ENCODE data around the gene MYO1D. TPM values are rescaled to one million over a fixed set of nuclear protein-coding genes. Genes with fewer than 3 reads are reported as not detected.

The MYO1D gene
- total and polyA plus RNA-seq, 4 donors = 4.5 to 22.9 (median 13.3) TPM

DNA sequence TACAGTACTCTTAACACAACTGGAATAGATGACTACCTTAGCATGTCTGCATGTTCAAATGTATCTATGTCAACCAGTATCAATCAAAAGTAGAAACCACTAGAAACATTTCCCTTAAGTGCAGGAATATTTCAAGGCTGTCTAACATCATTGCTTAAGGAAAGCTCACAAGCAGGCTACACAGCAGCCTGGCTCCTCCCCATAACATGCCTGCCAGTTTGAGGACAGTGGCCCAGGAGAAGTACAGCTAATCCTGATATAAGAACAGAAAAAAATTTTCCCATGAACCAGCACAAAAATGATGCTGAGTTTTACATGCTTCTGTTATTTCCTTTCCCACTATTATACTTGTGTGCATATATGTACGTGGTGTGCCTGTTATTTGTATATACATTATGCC, 175.1 kb downstream of the MYO1D start:
- H3K9me3 ChIP-seq (ENCODE audit: control insufficient read depth in 4 of 4, low read length in 3 of 4) = no peaks in the 10 kb centered on the region
- H3K27me3 ChIP-seq (ENCODE audit: control insufficient read depth in 4 of 4, insufficient read depth in 4 of 4, low read length in 3 of 4) = no peaks in the 10 kb centered on the region
- no peak for DNase-seq (ENCODE audit: low spot score)
- TF ChIP-seq YY1 (IDR thresholded peaks at IDR 0.05) (no peak), RXRA (IDR thresholded peaks at IDR 0.05) (no peak), JUND (IDR thresholded peaks at IDR 0.05) (no peak), HNF4A (conservative IDR thresholded peaks at IDR 0.05) (no peak), FOXA2 (IDR thresholded peaks at IDR 0.05) (no peak), GABPA (IDR thresholded peaks at IDR 0.05 in 1 of 2, conservative IDR thresholded peaks at IDR 0.05 in 1 of 2) (no peak)
- TF ChIP-seq, protein P1, sequence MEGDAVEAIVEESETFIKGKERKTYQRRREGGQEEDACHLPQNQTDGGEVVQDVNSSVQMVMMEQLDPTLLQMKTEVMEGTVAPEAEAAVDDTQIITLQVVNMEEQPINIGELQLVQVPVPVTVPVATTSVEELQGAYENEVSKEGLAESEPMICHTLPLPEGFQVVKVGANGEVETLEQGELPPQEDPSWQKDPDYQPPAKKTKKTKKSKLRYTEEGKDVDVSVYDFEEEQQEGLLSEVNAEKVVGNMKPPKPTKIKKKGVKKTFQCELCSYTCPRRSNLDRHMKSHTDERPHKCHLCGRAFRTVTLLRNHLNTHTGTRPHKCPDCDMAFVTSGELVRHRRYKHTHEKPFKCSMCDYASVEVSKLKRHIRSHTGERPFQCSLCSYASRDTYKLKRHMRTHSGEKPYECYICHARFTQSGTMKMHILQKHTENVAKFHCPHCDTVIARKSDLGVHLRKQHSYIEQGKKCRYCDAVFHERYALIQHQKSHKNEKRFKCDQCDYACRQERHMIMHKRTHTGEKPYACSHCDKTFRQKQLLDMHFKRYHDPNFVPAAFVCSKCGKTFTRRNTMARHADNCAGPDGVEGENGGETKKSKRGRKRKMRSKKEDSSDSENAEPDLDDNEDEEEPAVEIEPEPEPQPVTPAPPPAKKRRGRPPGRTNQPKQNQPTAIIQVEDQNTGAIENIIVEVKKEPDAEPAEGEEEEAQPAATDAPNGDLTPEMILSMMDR (IDR thresholded peaks at IDR 0.05; ENCODE audit: low read depth, low read length, missing input control) = no peak
- TF ChIP-seq, protein P2, sequence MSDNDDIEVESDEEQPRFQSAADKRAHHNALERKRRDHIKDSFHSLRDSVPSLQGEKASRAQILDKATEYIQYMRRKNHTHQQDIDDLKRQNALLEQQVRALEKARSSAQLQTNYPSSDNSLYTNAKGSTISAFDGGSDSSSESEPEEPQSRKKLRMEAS (IDR thresholded peaks at IDR 0.05) = no peak
- no peak overlapping the region for H3K27ac ChIP-seq (ENCODE audit: low read depth in 1 of 2, low read length in 2 of 2)
- no peaks in the 10 kb centered on the region for H3K36me3 ChIP-seq (ENCODE audit: control insufficient read depth in 4 of 4, insufficient read depth in 3 of 4, low read depth in 1 of 4, low read length in 3 of 4)
- H3K4me3 ChIP-seq (ENCODE audit: low read depth in 1 of 3, low read length in 3 of 3) = no peak overlapping the region
- no peaks in the 10 kb centered on the region for H3K4me1 ChIP-seq (ENCODE audit: control insufficient read depth in 4 of 4, insufficient read depth in 4 of 4, low read length in 3 of 4)
- H3K9ac ChIP-seq (ENCODE audit: low read depth in 1 of 2, low read length in 2 of 2) = no peak overlapping the region
- WGBS = 89% methylated on average over 1 of the region's 1 CpG

DNA sequence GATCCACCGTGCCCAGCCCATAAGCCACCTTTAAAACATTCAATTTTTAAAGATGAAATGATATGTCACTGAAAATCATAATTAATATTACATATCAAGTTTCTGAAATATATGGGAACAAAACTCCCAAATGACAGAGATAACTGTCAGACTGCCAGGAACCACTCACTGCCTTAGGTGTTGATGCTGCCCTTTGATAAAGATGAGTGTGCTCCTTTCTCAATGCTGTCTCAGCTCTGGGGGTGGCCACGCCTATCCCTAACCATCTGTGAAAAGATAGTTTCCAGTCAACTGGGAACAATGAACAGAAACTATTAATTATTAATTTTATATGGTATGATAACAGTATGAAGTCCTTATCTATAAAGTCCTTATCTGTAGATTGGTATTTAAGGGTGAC, 177.7 kb downstream of the MYO1D start:
- Histone ChIP-seq H3K9ac (ENCODE audit: low read depth in 1 of 2, low read length in 2 of 2) (no peak overlapping the region), H3K9me3 (ENCODE audit: control insufficient read depth in 4 of 4, low read length in 3 of 4) (no peaks in the 10 kb centered on the region), H3K27me3 (ENCODE audit: control insufficient read depth in 4 of 4, insufficient read depth in 4 of 4, low read length in 3 of 4) (no peaks in the 10 kb centered on the region), H3K36me3 (ENCODE audit: control insufficient read depth in 4 of 4, insufficient read depth in 3 of 4, low read depth in 1 of 4, low read length in 3 of 4) (no peaks in the 10 kb centered on the region), H3K4me3 (ENCODE audit: low read depth in 1 of 3, low read length in 3 of 3) (no peak overlapping the region), H3K4me1 (ENCODE audit: control insufficient read depth in 4 of 4, insufficient read depth in 4 of 4, low read length in 3 of 4) (no peaks in the 10 kb centered on the region), H3K27ac (ENCODE audit: low read depth in 1 of 2, low read length in 2 of 2) (no peak overlapping the region)
- 96% methylated on average over 2 of the region's 2 CpGs for WGBS
- TF ChIP-seq NR2F2 (IDR thresholded peaks at IDR 0.05) (no peak), YY1 (IDR thresholded peaks at IDR 0.05) (no peak), HNF4G (IDR thresholded peaks at IDR 0.05) (no peak), FOXA2 (IDR thresholded peaks at IDR 0.05) (no peak)
- no peak for DNase-seq (ENCODE audit: low spot score)

DNA sequence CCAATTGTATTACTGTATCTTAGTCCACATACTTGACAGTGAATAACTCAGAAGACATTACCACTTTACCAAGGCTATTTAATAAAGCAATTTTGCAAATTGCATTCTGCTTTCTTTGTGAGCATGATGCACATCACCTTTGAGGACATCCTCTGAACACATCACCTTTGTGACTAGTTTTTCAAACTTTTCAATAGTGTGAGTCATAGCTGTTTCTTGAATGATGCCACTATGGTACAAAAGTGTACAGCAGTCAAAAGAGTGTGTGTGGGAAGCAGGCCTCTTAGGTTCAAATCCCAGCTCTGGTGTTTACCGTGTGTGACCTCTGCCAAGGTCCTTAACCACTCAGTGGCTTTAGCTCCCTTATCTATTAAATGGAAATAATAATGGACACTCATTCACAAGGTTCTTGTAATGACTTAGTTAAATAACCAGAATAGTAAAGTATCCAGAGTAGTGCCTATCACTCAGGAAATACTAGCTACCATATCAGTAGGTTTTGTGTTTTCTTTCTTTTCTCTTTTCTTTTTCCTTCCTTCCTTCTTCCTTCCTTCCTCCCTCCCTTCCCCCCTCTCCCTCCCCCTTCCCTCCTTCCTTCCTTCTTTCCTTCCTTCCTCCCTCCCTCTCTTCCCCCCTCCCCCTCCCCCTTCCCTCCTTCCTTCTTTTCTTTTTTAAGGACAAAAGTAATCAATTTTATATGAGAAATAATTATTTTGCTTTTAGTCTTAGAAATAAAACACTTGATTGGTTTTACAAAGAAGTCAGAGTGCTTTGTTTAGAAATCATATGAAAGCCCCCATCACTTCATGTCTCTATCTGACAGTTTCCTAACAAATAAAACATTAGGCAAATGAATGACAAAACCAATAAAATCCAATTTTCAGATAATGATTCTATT, 178.9 kb downstream of the MYO1D start:
- Histone ChIP-seq H3K27me3 (ENCODE audit: control insufficient read depth in 4 of 4, insufficient read depth in 4 of 4, low read length in 3 of 4) (no peaks in the 10 kb centered on the region), H3K9ac (ENCODE audit: low read depth in 1 of 2, low read length in 2 of 2) (no peak overlapping the region), H3K9me3 (ENCODE audit: control insufficient read depth in 4 of 4, low read length in 3 of 4) (no peaks in the 10 kb centered on the region), H3K27ac (ENCODE audit: low read depth in 1 of 2, low read length in 2 of 2) (no peak overlapping the region), H3K36me3 (ENCODE audit: control insufficient read depth in 4 of 4, insufficient read depth in 3 of 4, low read depth in 1 of 4, low read length in 3 of 4) (no peaks in the 10 kb centered on the region), H3K4me1 (ENCODE audit: control insufficient read depth in 4 of 4, insufficient read depth in 4 of 4, low read length in 3 of 4) (no peaks in the 10 kb centered on the region), H3K4me3 (ENCODE audit: low read depth in 1 of 3, low read length in 3 of 3) (no peak overlapping the region)
- DNase-seq (ENCODE audit: low spot score) = no peak
- WGBS = 96% methylated on average over 1 of the region's 1 CpG
- TF ChIP-seq YY1 (IDR thresholded peaks at IDR 0.05) (no peak), GABPA (IDR thresholded peaks at IDR 0.05 in 1 of 2, conservative IDR thresholded peaks at IDR 0.05 in 1 of 2) (no peak), RXRA (IDR thresholded peaks at IDR 0.05) (no peak), HNF4G (IDR thresholded peaks at IDR 0.05) (no peak), FOXA2 (IDR thresholded peaks at IDR 0.05) (no peak)
- TF ChIP-seq, protein P1 (IDR thresholded peaks at IDR 0.05; ENCODE audit: low read depth, low read length, missing input control) = no peak

Measured in liver (tissue), 9 donors.